Retina (tissue), 1 donor: ENCODE data around the gene AXL.
"Not testable (repeated sequence)": the region's sequence is repeated elsewhere in the genome, so short reads cannot be mapped to it uniquely, and the experiment has no call there.

ENCODE experiments used
- DNase-seq: peaks from one replicate; pipeline ENCODE4 v3.0.0-alpha.2; 2016

Gene AXL

GRCh38 chr19:41278478-41278877, 59.5 kb downstream of the AXL start:
- DNase-seq: no peak

GRCh38 chr19:41288673-41289530, 69.9 kb downstream of the AXL start:
- no peak for DNase-seq

GRCh38 chr19:41289814-41290213, 70.8 kb downstream of the AXL start:
- not testable (repeated sequence) for DNase-seq

DNA sequence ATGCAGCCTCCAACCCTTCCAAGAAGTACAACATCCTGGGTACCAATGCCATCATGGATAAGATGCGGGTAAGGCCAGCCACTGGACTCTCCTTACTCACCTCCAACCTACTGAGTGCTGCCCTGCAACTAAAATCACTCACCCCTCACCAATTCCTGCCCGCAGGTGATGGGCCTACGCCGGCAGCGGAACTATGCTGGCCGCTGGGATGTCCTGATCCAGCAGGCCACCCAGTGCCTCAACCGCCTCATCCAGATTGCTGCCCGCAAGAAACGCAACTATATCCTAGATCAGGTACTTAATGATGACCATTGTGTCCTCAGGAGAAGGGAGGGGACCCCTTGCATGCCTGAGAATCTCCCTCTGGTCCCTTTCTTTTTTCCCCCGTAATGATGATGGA, 75.4 kb downstream of the AXL start:
- DNase-seq: no peak

DNA sequence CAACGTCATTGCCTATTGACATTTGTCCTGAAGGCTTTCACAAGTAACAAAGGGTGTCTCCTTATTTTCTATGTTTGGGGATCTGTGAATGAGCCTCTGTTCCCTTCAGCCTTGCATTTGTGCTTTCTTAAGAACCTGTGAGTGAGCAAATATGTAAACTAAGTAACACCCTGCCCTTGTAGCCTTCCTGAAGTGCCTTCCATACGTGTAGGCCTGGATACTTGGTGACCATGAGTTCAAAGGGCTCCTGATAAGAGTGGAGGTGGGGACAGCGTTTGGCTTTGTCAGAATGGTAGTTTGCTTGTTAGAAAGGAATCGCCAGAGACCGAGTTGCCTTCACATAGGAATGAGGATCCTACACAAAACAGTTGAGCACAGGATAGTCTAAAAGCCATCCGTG, 76.5 kb downstream of the AXL start:
- DNase-seq: no peak

- no peak for DNase-seq
Measured at GRCh38 chr19:41296433-41296871, 77.4 kb downstream of the AXL start.

GRCh38 chr19:41297628-41298347, 78.8 kb downstream of the AXL start:
- no peak for DNase-seq

- peak; percentile 26 for DNase-seq
Measured at GRCh38 chr19:41298348-41298964, 79.4 kb downstream of the AXL start.

GRCh38 chr19:41299046-41299754, 80.2 kb downstream of the AXL start:
- DNase-seq: no peak

DNA sequence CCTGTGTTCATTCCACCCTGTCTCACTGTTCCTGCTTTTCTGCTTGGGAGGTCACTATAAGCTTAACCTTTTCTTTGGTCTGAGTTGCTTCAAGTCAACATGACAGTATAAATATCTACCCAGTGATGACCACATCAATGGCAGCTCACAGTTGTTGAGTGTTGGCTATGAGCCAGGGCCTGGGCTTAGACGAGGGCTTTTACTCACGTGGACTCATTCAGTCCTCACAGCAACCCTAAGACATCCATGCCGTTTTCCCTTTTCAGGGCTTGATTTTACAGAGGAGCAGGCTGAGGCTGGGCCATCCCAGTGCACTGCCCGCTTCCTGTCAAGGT, 80.7 kb downstream of the AXL start:
- DNase-seq: no peak

GRCh38 chr19:41300555-41300954, 81.5 kb downstream of the AXL start:
- DNase-seq: no peak

DNA sequence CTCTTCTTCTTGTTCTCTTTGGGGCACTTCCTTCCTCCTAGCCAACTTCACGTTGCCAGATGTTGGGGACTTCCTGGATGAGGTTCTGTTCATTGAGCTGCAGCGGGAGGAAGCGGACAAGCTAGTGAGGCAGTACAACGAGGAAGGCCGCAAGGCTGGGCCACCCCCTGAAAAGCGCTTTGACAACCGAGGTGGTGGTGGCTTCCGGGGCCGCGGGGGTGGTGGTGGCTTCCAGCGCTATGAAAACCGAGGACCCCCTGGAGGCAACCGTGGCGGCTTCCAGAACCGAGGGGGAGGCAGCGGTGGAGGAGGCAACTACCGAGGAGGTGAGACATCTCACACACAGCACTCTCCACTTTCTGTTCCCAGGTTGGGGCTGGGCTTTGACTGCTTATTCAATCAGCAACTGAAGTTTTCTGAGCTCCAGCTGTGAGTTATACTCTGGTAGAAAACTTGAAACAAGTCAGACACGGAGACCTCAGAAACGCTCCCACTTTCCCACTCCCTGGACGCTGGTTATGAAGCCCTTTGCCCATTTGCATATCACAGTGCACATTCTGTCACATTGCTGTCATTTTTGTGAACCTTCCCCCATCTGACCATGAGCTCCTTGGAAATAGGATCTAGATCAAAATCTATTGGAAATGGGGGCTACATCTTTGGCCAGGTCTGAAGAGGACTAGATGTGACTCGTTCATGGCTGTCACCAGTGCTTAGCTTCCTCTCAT, 83.8 kb downstream of the AXL start:
- no peak for DNase-seq

- no peak for DNase-seq
Measured at GRCh38 chr19:41303954-41304353, 84.9 kb downstream of the AXL start.

GRCh38 chr19:41304706-41305483, 85.9 kb downstream of the AXL start:
- DNase-seq: no peak

DNA sequence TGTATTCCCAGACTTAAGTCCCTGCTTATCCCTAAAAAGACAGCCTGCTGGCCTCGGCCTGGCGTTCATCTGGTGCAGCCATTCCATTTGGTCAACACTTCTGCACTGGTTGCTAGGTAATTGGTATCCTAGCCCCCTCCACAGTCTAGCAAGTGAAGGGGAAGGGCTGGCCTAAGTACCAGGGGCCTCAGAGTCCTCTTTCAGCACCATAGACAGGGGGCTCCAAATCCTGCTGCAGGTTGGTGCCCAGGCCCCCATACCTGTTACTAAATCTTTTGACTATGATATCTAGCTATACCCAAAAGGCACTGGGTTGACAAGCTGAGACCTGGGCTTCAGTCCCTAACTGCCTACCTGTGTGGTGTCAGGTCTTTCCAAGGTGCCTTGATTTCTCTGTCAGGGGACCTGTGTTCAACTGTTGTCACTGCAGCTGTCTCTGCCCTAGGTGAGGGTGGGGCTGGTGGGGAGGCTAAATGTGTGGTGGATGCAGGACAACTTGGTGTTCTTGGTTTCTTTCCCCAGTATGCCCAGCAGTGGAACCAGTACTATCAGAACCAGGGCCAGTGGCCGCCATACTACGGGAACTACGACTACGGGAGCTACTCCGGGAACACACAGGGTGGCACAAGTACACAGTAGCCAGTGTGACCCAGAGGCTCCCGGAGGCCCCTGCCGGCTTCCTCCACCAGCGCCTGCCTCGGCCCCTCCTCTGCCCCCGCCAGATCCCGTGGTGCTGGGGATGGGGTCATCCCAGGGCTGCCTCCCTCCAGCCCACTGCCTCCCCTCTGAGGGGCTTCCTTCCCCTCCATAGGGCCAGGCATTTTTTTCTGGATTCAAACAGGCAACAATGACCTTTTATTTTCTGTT, 87.1 kb downstream of the AXL start:
- no peak for DNase-seq

- DNase-seq: no peak
Measured at GRCh38 chr19:41307090-41307875, 88.3 kb downstream of the AXL start.

- no peak for DNase-seq
Measured at GRCh38 chr19:41307954-41308449, 89.0 kb downstream of the AXL start.

GRCh38 chr19:41308450-41309179, 89.6 kb downstream of the AXL start:
- DNase-seq: peak; percentile 88
